Endothelial cell of umbilical vein (primary cell): ENCODE data around the gene ARL10. TPM values are rescaled to one million over a fixed set of nuclear protein-coding genes. Genes with fewer than 3 reads are reported as not detected.

Source experiments
- BruUV-seq: library from RNA; stranded (reverse); fragments of 400-500 nt; replicated peaks from 2 replicates; lab custom pipeline; 2021; lab: Mats Ljungman, UMichigan
- CTCF ChIA-PET: fragments of 300-600, 350-600 bp; sonication (Branson Sonifier 250); formaldehyde crosslinking; loops from one replicate; lab custom pipeline; 2021; ENCODE audit warnings: antibody characterized with exemption, inconsistent platforms; lab: Charles Lee
- POLR2A ChIA-PET: fragments of 300-600, 350-600 bp; sonication (Branson Sonifier 250); formaldehyde crosslinking; loops from one replicate; lab custom pipeline; 2021; ENCODE audit warnings: antibody characterized with exemption, inconsistent platforms; lab: Charles Lee
- DNase-seq: peaks from one replicate; pipeline ENCODE4 v3.0.0-alpha.2; 2011; ENCODE audit warnings: low read depth, low spot score
- FAIRE-seq: peaks from 2 replicates; lab custom pipeline; 2011; peaks lifted over from hg19 to GRCh38; lab: Jason Lieb, UNC
- H2AFZ ChIP-seq: 2 replicates; pipeline ENCODE4 v1.6.0; 2012; ENCODE audit warnings: low read depth, low read length, control low read depth, inconsistent platforms
- H3K27ac ChIP-seq: 2 replicates; pipeline ENCODE4 v1.5.1; 2011; ENCODE audit warnings: low read depth, mild to moderate bottlenecking, control low read depth, low read length, moderate library complexity; ENCODE audit not compliant: insufficient read depth
- H3K27me3 ChIP-seq, 2 experiments: 2 replicates each; pipeline versions ENCODE4 v1.6.0 to v1.6.1; 2011; ENCODE audit warnings: low read length in 2 of 2, mixed read lengths in 1 of 2; ENCODE audit not compliant: control insufficient read depth in 2 of 2, insufficient read depth in 2 of 2
- H3K36me3 ChIP-seq, 2 experiments: 2 replicates in 1 of 2; 3 replicates in 1 of 2; pipeline ENCODE4 v1.5.1; 2011; ENCODE audit warnings: low read length in 2 of 2, mild to moderate bottlenecking in 1 of 2, moderate library complexity in 1 of 2; ENCODE audit not compliant: control insufficient read depth in 2 of 2, insufficient read depth in 2 of 2; ENCODE audit errors: extremely low read depth in 1 of 2
- H3K4me1 ChIP-seq: 3 replicates; pipeline ENCODE4 v1.5.1; 2011; ENCODE audit warnings: mild to moderate bottlenecking, low read length; ENCODE audit not compliant: control insufficient read depth, insufficient read depth; ENCODE audit errors: extremely low read depth
- H3K4me2 ChIP-seq: 2 replicates; pipeline ENCODE4 v1.6.1; 2011; ENCODE audit warnings: low read length, control low read depth, mixed read lengths; ENCODE audit not compliant: insufficient read depth
- H3K4me3 ChIP-seq, 3 experiments: fragments of 200-600 bp in 1 of 3; sonication (generic), shearing (Covaris generic) in 1 of 3; replicated peaks in 1 of 3; 2 replicates each; pipeline ENCODE4 v1.5.1; 2011 to 2016; ENCODE audit warnings: control low read depth in 3 of 3, low read length in 3 of 3, mild to moderate bottlenecking in 2 of 3, inconsistent platforms in 1 of 3, low read depth in 1 of 3, moderate library complexity in 1 of 3; ENCODE audit not compliant: insufficient read depth in 1 of 3
- H3K79me2 ChIP-seq: 2 replicates; pipeline ENCODE4 v1.6.0; 2012; ENCODE audit warnings: low read length, inconsistent platforms; ENCODE audit not compliant: control insufficient read depth, insufficient read depth
- H3K9ac ChIP-seq: replicated peaks from 2 replicates; pipeline ENCODE3; 2011; ENCODE audit warnings: low read length, control low read depth; ENCODE audit not compliant: insufficient read depth; ENCODE audit errors: extremely low read depth
- H3K9me1 ChIP-seq: replicated peaks from 3 replicates; pipeline ENCODE4 v1.6.0; 2011; ENCODE audit warnings: mild to moderate bottlenecking, low read length; ENCODE audit not compliant: control insufficient read depth, insufficient read depth; ENCODE audit errors: extremely low read depth
- H3K9me3 ChIP-seq: replicated peaks from 2 replicates; pipeline ENCODE4 v1.5.1; 2012; ENCODE audit warnings: low read length, inconsistent platforms; ENCODE audit not compliant: control insufficient read depth, insufficient read depth
- H4K20me1 ChIP-seq: replicated peaks from 2 replicates; pipeline ENCODE3; 2011; ENCODE audit warnings: mild to moderate bottlenecking, low read length; ENCODE audit not compliant: control insufficient read depth, insufficient read depth; ENCODE audit errors: extremely low read depth
- EZH2 ChIP-seq: IDR thresholded peaks from 2 replicates; pipeline ENCODE4 v1.6.1; 2012; ENCODE audit warnings: borderline replicate concordance, low read depth, mild to moderate bottlenecking, moderate library complexity, low read length, inconsistent platforms; ENCODE audit not compliant: severe bottlenecking
- FOS ChIP-seq: IDR thresholded peaks from 2 replicates; pipeline ENCODE4 v1.6.1; 2011; ENCODE audit warnings: mild to moderate bottlenecking, low read length, moderate library complexity, borderline replicate concordance; ENCODE audit not compliant: insufficient read depth
- GATA2 ChIP-seq: IDR thresholded peaks from 2 replicates; pipeline ENCODE4 v1.7.0; 2011; ENCODE audit warnings: low read depth, mild to moderate bottlenecking, moderate library complexity, mixed read lengths, low read length; ENCODE audit not compliant: insufficient read length, insufficient read depth
- JUN ChIP-seq: IDR thresholded peaks from 2 replicates; pipeline ENCODE4 v1.6.1; 2011; ENCODE audit warnings: borderline replicate concordance, low read depth; ENCODE audit not compliant: insufficient read length, insufficient read depth
- MYC ChIP-seq: IDR thresholded peaks from one replicate; pipeline ENCODE4 v1.6.1; 2011; ENCODE audit warnings: mild to moderate bottlenecking, low read depth, low read length
- POLR2A ChIP-seq: IDR thresholded peaks from 2 replicates; pipeline ENCODE4 v1.6.1; 2012; ENCODE audit warnings: low read depth, mild to moderate bottlenecking, control low read depth, low read length
- POLR2AphosphoS5 ChIP-seq: IDR thresholded peaks from 2 replicates; pipeline ENCODE4 v1.6.1; 2012; ENCODE audit warnings: low read depth, mild to moderate bottlenecking, control low read depth, low read length, moderate library complexity; ENCODE audit not compliant: insufficient read depth
- dilution Hi-C: fragments of 300-500 bp; cut with MboI; formaldehyde crosslinking; loops from one replicate; pipeline ENCODE4 v1.15.0; 2019; ENCODE audit warnings: low sequenced_read_pairs; ENCODE audit not compliant: extremely low pct_ligation_motif_present
- intact Hi-C: fragments of 100-400 bp; cut with micrococcal nuclease; formaldehyde crosslinking; loops from one replicate; pipeline ENCODE4 v1.10.0; 2022
- polyA plus RNA-seq, 4 experiments: library from polyadenylated mRNA; depleted of rRNA in 3 of 4; stranded (reverse) in 3 of 4; unstranded in 1 of 4; fragments of >200 nt; gene quantifications; 2 replicates each; pipeline versions ENCODE4 v1.2.1 to v1.2.3, GENCODE V29; 2011 to 2012; ENCODE audit warnings: missing spikeins in 1 of 4
- total RNA-seq: library from RNA; stranded (reverse); gene quantifications from 2 replicates; pipeline ENCODE4 v1.2.3, GENCODE V29; 2021
- TF ChIP-seq, protein P1 (sequence below): IDR thresholded peaks from 2 replicates; pipeline ENCODE4 v1.6.1; 2011; ENCODE audit not compliant: insufficient read depth, insufficient read length
- TF ChIP-seq, protein P2 (sequence below), 2 donors: IDR thresholded peaks; 1 replicate in 1 of 2; 2 replicates in 1 of 2; pipeline ENCODE4 v1.5.1; 2011; ENCODE audit warnings: low read length in 2 of 2, mild to moderate bottlenecking in 2 of 2, moderate library complexity in 2 of 2, control low read depth in 1 of 2, inconsistent platforms in 1 of 2, low read depth in 1 of 2; ENCODE audit not compliant: insufficient read depth in 1 of 2; ENCODE audit errors: extremely low read depth in 1 of 2

ARL10 gene
- total and polyA plus RNA-seq, 2 donors (not counting 3 experiments of a cell fraction or from before 2014, with no cell fraction given), result 7.7 to 20.7 TPM

GRCh38 chr5:176341325-176342157 is 23.7 kb upstream of the ARL10 start:
- Histone ChIP-seq H3K9me1 (no peaks in the 10 kb centered on the region), H3K27ac (no peak overlapping the region), H3K4me3 (no peak overlapping the region), H2AFZ (no peak overlapping the region), H3K79me2 (no peaks in the 10 kb centered on the region), H3K27me3 (no peaks in the 10 kb centered on the region), H3K9me3 (no peaks in the 10 kb centered on the region), H3K4me2 (no peak overlapping the region), H3K4me1 (no peaks in the 10 kb centered on the region), H4K20me1 (no peaks in the 10 kb centered on the region), H3K9ac (no peak overlapping the region), H3K36me3 (peaks cover 4 to 5% of the 10 kb centered on the region in 2 experiments)
- intact Hi-C loops, result no loop called here
- no TSS peak for BruUV-seq
- dilution Hi-C loops, result no loop called here
- DNase-seq (no peak), FAIRE-seq (no peak)
- ChIA-PET CTCF (no interaction called here), POLR2A (no interaction called here)
- TF ChIP-seq GATA2 (no peak), POLR2AphosphoS5 (no peak), FOS (no peak), JUN (no peak), POLR2A (no peak), EZH2 (no peak), MYC (no peak)
- TF ChIP-seq, protein P1, sequence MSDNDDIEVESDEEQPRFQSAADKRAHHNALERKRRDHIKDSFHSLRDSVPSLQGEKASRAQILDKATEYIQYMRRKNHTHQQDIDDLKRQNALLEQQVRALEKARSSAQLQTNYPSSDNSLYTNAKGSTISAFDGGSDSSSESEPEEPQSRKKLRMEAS, result no peak
- TF ChIP-seq, protein P2, sequence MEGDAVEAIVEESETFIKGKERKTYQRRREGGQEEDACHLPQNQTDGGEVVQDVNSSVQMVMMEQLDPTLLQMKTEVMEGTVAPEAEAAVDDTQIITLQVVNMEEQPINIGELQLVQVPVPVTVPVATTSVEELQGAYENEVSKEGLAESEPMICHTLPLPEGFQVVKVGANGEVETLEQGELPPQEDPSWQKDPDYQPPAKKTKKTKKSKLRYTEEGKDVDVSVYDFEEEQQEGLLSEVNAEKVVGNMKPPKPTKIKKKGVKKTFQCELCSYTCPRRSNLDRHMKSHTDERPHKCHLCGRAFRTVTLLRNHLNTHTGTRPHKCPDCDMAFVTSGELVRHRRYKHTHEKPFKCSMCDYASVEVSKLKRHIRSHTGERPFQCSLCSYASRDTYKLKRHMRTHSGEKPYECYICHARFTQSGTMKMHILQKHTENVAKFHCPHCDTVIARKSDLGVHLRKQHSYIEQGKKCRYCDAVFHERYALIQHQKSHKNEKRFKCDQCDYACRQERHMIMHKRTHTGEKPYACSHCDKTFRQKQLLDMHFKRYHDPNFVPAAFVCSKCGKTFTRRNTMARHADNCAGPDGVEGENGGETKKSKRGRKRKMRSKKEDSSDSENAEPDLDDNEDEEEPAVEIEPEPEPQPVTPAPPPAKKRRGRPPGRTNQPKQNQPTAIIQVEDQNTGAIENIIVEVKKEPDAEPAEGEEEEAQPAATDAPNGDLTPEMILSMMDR (IDR thresholded peaks at IDR 0.05; ENCODE audit: extremely low read depth in 1 of 2, insufficient read depth in 1 of 2, low read depth in 1 of 2, low read length in 2 of 2), result no peak
